GM18499 (cell line): Measurements from ENCODE around the gene GALNT6.

Source experiments
- ATAC-seq: cut with Tn5 transposase; IDR thresholded peaks from one replicate; pipeline ENCODE4 v1.9.1; 2021; ENCODE audit warnings: moderate number of reproducible peaks; ENCODE audit not compliant: insufficient read depth, unreplicated experiment

GALNT6 gene

GRCh38 chr12:51383269-51383905, 7.8 kb downstream of the GALNT6 start:
- no peak for ATAC-seq

GRCh38 chr12:51382173-51382572, 9.0 kb downstream of the GALNT6 start:
- ATAC-seq: no peak

- no peak for ATAC-seq
These were observed 9.8 kb downstream of the GALNT6 start for GRCh38 chr12:51381226-51382079.

- no peak for ATAC-seq
These were observed 11.6 kb downstream of the GALNT6 start for GRCh38 chr12:51379571-51379970.

- ATAC-seq: no peak
These were observed 12.5 kb downstream of the GALNT6 start for GRCh38 chr12:51378749-51379148.

GRCh38 chr12:51377099-51377984, 13.9 kb downstream of the GALNT6 start:
- no peak for ATAC-seq

GRCh38 chr12:51374856-51375255, 16.4 kb downstream of the GALNT6 start:
- no peak for ATAC-seq

- no peak for ATAC-seq
These were observed 16.8 kb downstream of the GALNT6 start for GRCh38 chr12:51374361-51374760.

- no peak for ATAC-seq
These were observed 18.0 kb downstream of the GALNT6 start for GRCh38 chr12:51373187-51373586.

- no peak for ATAC-seq
These were observed 19.2 kb downstream of the GALNT6 start for GRCh38 chr12:51372021-51372420.

- no peak for ATAC-seq
These were observed 19.8 kb downstream of the GALNT6 start for GRCh38 chr12:51371295-51371953.

GRCh38 chr12:51370667-51371066, 20.5 kb downstream of the GALNT6 start:
- ATAC-seq: no peak

GRCh38 chr12:51369581-51369980, 21.6 kb downstream of the GALNT6 start:
- no peak for ATAC-seq

- peak; percentile 92 for ATAC-seq
These were observed 22.3 kb downstream of the GALNT6 start for GRCh38 chr12:51368640-51369517.

- no peak for ATAC-seq
These were observed 25.9 kb downstream of the GALNT6 start for GRCh38 chr12:51365276-51365675.

- no peak for ATAC-seq
These were observed 27.2 kb downstream of the GALNT6 start for GRCh38 chr12:51364001-51364400.

- no peak for ATAC-seq
These were observed 28.4 kb downstream of the GALNT6 start for GRCh38 chr12:51362747-51363342.

GRCh38 chr12:51362307-51362706, 28.9 kb downstream of the GALNT6 start:
- no peak for ATAC-seq
